SU-DHL-6 (cell line): ENCODE data around the gene OR9A4.

Source experiments
- H2AFZ ChIP-seq: fragments of 200-600 bp; sonication (generic); 2 replicates; pipeline ENCODE4 v1.6.1; 2014; ENCODE audit warnings: low read depth, mild to moderate bottlenecking, moderate library complexity, mixed read lengths, antibody characterized with exemption, low read length; ENCODE audit not compliant: severe bottlenecking
- H3F3A ChIP-seq: fragments of 200-600 bp; shearing (Covaris generic); 2 replicates; pipeline ENCODE4 v1.6.0; 2016; ENCODE audit warnings: antibody characterized with exemption, mild to moderate bottlenecking; ENCODE audit not compliant: insufficient read depth
- H3K27ac ChIP-seq: fragments of 200-600 bp; sonication (generic); 2 replicates; pipeline ENCODE4 v1.5.1; 2016; ENCODE audit warnings: low read depth, mild to moderate bottlenecking, low read length, moderate library complexity, mixed read lengths
- H3K27me3 ChIP-seq: fragments of 200-600 bp; sonication (generic), shearing (Covaris generic); 2 replicates; pipeline ENCODE4 v1.6.0; 2014; ENCODE audit warnings: mild to moderate bottlenecking, low read length
- H3K36me3 ChIP-seq: fragments of 200-600 bp; sonication (generic); 2 replicates; pipeline ENCODE4 v1.6.1; 2014; ENCODE audit warnings: mild to moderate bottlenecking, low read length, mixed read lengths
- H3K4me2 ChIP-seq: fragments of 300-600, 200-600 bp; shearing (Covaris generic), sonication (generic); 2 replicates; pipeline ENCODE4 v1.6.0; 2014; ENCODE audit warnings: low read length, low read depth, mild to moderate bottlenecking; ENCODE audit not compliant: poor library complexity, severe bottlenecking
- H3K4me3 ChIP-seq: fragments of 200-600 bp; sonication (generic); 2 replicates; pipeline ENCODE4 v1.5.1; 2014; ENCODE audit warnings: antibody characterized with exemption, low read length, mild to moderate bottlenecking, mixed read lengths; ENCODE audit not compliant: insufficient read depth, poor library complexity, severe bottlenecking
- H3K79me2 ChIP-seq: fragments of 200-600 bp; sonication (generic); 2 replicates; pipeline ENCODE4 v1.6.1; 2014; ENCODE audit warnings: mild to moderate bottlenecking, low read length, moderate library complexity; ENCODE audit not compliant: insufficient read depth
- H3K9ac ChIP-seq: fragments of 200-600 bp; sonication (generic); 2 replicates; pipeline ENCODE4 v1.7.0; 2014; ENCODE audit warnings: mild to moderate bottlenecking, low read length
- H3K9me2 ChIP-seq: fragments of 200-600 bp; sonication (generic); replicated peaks from 2 replicates; pipeline ENCODE4 v1.6.1; 2014; ENCODE audit warnings: low read length; ENCODE audit not compliant: insufficient read depth
- H3K9me3 ChIP-seq: fragments of 200-600 bp; sonication (generic); 2 replicates; pipeline ENCODE4 v1.6.1; 2014; ENCODE audit warnings: low read length, mixed read lengths; ENCODE audit not compliant: insufficient read depth
- H4K20me1 ChIP-seq: fragments of 200-600 bp; sonication (generic); 2 replicates; pipeline ENCODE4 v1.6.1; 2014; ENCODE audit warnings: low read depth, mild to moderate bottlenecking, antibody characterized with exemption, low read length, moderate library complexity, mixed read lengths
- CTCF ChIP-seq: fragments of 200-600 bp; sonication (generic); IDR thresholded peaks from one replicate; pipeline ENCODE4 v1.5.1; 2017; ENCODE audit warnings: antibody characterized with exemption, mild to moderate bottlenecking, low read length, moderate library complexity; ENCODE audit not compliant: insufficient read depth, poor library complexity, severe bottlenecking
- EZH2phosphoT487 ChIP-seq: fragments of 200-600 bp; sonication (generic), shearing (Covaris generic); conservative IDR thresholded peaks from 2 replicates; pipeline ENCODE4 v1.6.1; 2018; ENCODE audit warnings: mild to moderate bottlenecking, antibody characterized with exemption, low read length, moderate library complexity, mixed read lengths

OR9A4 gene

GRCh38 chr7:141906285-141906684, 9.9 kb upstream of the OR9A4 start:
- no peaks in the 10 kb centered on the region for H3F3A ChIP-seq
- no peaks in the 10 kb centered on the region for H3K79me2 ChIP-seq

GRCh38 chr7:141911391-141911790, 4.8 kb upstream of the OR9A4 start:
- Histone ChIP-seq H2AFZ (no peak overlapping the region), H3K9ac (no peak overlapping the region), H3K9me3 (no peaks in the 10 kb centered on the region), H3K4me2 (no peak overlapping the region), H4K20me1 (no peaks in the 10 kb centered on the region), H3K4me3 (no peak overlapping the region), H3K27me3 (no peaks in the 10 kb centered on the region), H3K79me2 (no peaks in the 10 kb centered on the region), H3K9me2 (no peaks in the 10 kb centered on the region), H3F3A (no peaks in the 10 kb centered on the region), H3K36me3 (no peaks in the 10 kb centered on the region), H3K27ac (no peak overlapping the region)
- TF ChIP-seq EZH2phosphoT487 (no peak), CTCF (no peak)

More at GRCh38 chr7:141906285-141906684, 9.9 kb upstream of the OR9A4 start:
- H3K4me3 ChIP-seq = no peak overlapping the region
- H3K9me2 ChIP-seq = no peaks in the 10 kb centered on the region
- no peak overlapping the region for H3K27ac ChIP-seq
- H3K4me2 ChIP-seq = no peak overlapping the region
- no peaks in the 10 kb centered on the region for H3K36me3 ChIP-seq
- no peak overlapping the region for H3K9ac ChIP-seq
- no peak for TF ChIP-seq EZH2phosphoT487
- TF ChIP-seq CTCF = no peak
- H4K20me1 ChIP-seq = no peaks in the 10 kb centered on the region
- no peak overlapping the region for H2AFZ ChIP-seq
- no peaks in the 10 kb centered on the region for H3K9me3 ChIP-seq
- no peaks in the 10 kb centered on the region for H3K27me3 ChIP-seq

- TF ChIP-seq CTCF (no peak), EZH2phosphoT487 (no peak)
- Histone ChIP-seq H3K79me2 (no peaks in the 10 kb centered on the region), H3K9ac (no peak overlapping the region), H3F3A (no peaks in the 10 kb centered on the region), H3K27ac (no peak overlapping the region), H4K20me1 (no peaks in the 10 kb centered on the region), H3K36me3 (no peaks in the 10 kb centered on the region), H3K27me3 (no peaks in the 10 kb centered on the region), H3K9me2 (no peaks in the 10 kb centered on the region), H3K9me3 (no peaks in the 10 kb centered on the region), H3K4me2 (no peak overlapping the region), H3K4me3 (no peak overlapping the region), H2AFZ (no peak overlapping the region)
Observed at GRCh38 chr7:141915565-141915964, 634 bp upstream of the OR9A4 start.

GRCh38 chr7:141920281-141920680, 4.1 kb downstream of the OR9A4 start:
- no peak overlapping the region for H3K4me3 ChIP-seq
- no peaks in the 10 kb centered on the region for H4K20me1 ChIP-seq
- no peak overlapping the region for H3K27ac ChIP-seq
- H3K36me3 ChIP-seq = no peaks in the 10 kb centered on the region
- no peaks in the 10 kb centered on the region for H3F3A ChIP-seq
- H3K79me2 ChIP-seq = no peaks in the 10 kb centered on the region
- no peaks in the 10 kb centered on the region for H3K9me2 ChIP-seq
- H3K9ac ChIP-seq = no peak overlapping the region
- no peaks in the 10 kb centered on the region for H3K27me3 ChIP-seq
- no peaks in the 10 kb centered on the region for H3K9me3 ChIP-seq
- TF ChIP-seq CTCF (no peak), EZH2phosphoT487 (no peak)
- no peak overlapping the region for H3K4me2 ChIP-seq
- no peak overlapping the region for H2AFZ ChIP-seq
